22Rv1 (cell line): ENCODE data around the gene MAGI2.

Source experiments
- CTCF ChIP-seq: fragments of 450-650 bp; IDR thresholded peaks from 2 replicates; pipeline ENCODE4 v1.5.1; 2017; ENCODE audit warnings: mild to moderate bottlenecking
- ZFX ChIP-seq: fragments of 450-650 bp; IDR thresholded peaks from 2 replicates; pipeline ENCODE4 v1.6.1; 2017; ENCODE audit warnings: antibody characterized with exemption, borderline replicate concordance

- TF ChIP-seq CTCF (no peak), ZFX (no peak)
Observed at GRCh38 chr7:78148166-78148894, 1305.1 kb downstream of the MAGI2 start.
